ENCODE results near the gene CTSV.
"Not testable (repeated sequence)": the region's sequence is repeated elsewhere in the genome, so short reads cannot be mapped to it uniquely, and the experiment has no call there.

Gene CTSV

DNA sequence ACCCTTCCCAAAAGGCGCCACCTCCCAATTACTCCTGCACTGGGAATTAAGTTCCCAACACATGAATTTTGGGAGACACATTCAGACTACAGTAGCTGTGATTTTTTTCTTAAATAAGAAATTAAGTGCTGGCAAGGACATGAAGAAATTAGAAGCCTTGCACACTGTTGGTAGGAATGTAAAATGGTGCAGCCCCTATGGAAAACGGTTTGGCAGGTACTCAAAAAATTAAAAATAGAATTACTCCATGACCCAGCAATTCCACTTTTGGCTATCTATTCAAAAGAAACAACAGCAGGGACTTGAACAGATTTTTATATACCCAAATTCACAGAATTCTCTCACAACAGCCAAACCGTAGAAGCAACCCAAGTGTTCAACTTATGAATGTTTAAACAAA lies 54.8 kb downstream of the CTSV start:
- not testable (repeated sequence) for H2AFZ ChIP-seq (ENCODE audit: low read length); H3K27me3 ChIP-seq (replicated peaks; ENCODE audit: insufficient read depth, low read length); H3K4me3 ChIP-seq (ENCODE audit: low read length); H3K9me3 ChIP-seq (replicated peaks; ENCODE audit: insufficient read depth, low read length); H3F3A ChIP-seq (ENCODE audit: insufficient read depth, low read length); H3K9ac ChIP-seq (ENCODE audit: low read length); H3K9me2 ChIP-seq (replicated peaks; ENCODE audit: insufficient read depth, low read length); H3K4me1 ChIP-seq (ENCODE audit: low read length); H3K4me2 ChIP-seq (ENCODE audit: low read depth, low read length); DNase-seq; H3K27ac ChIP-seq (ENCODE audit: low read length); H3K36me3 ChIP-seq (replicated peaks; ENCODE audit: insufficient read depth, low read length); H4K20me1 ChIP-seq (ENCODE audit: insufficient read depth, low read length)
- H3K79me2 ChIP-seq (ENCODE audit: low read length) = peaks cover 53% of the 10 kb centered on the region

- not testable (repeated sequence) for H3F3A ChIP-seq (ENCODE audit: insufficient read depth, low read length); H3K4me2 ChIP-seq (ENCODE audit: low read depth, low read length); H3K36me3 ChIP-seq (replicated peaks; ENCODE audit: insufficient read depth, low read length); H3K9ac ChIP-seq (ENCODE audit: low read length); H3K4me1 ChIP-seq (ENCODE audit: low read length); H3K4me3 ChIP-seq (ENCODE audit: low read length); H4K20me1 ChIP-seq (ENCODE audit: insufficient read depth, low read length); H3K9me2 ChIP-seq (replicated peaks; ENCODE audit: insufficient read depth, low read length); H2AFZ ChIP-seq (ENCODE audit: low read length); H3K27ac ChIP-seq (ENCODE audit: low read length); H3K27me3 ChIP-seq (replicated peaks; ENCODE audit: insufficient read depth, low read length); DNase-seq; H3K9me3 ChIP-seq (replicated peaks; ENCODE audit: insufficient read depth, low read length)
- peaks cover 56% of the 10 kb centered on the region for H3K79me2 ChIP-seq (ENCODE audit: low read length)
Observed at GRCh38 chr9:96983496-96984122, 55.3 kb downstream of the CTSV start.
